ENCODE measurements around the gene UNC5B. TPM values are rescaled to one million over a fixed set of nuclear protein-coding genes. Genes with fewer than 3 reads are reported as not detected.

The UNC5B gene
- total RNA-seq, 1 donor from 2014 or later, result 3.9 TPM

- DNase-seq, result no peak
These were observed 43.1 kb downstream of the UNC5B start for GRCh38 chr10:71255550-71255807.

GRCh38 chr10:71255808-71256660 lies 43.7 kb downstream of the UNC5B start:
- DNase-seq, result peak; percentile 26

GRCh38 chr10:71256661-71257318 lies 44.4 kb downstream of the UNC5B start:
- DNase-seq, result no peak

- DNase-seq, result no peak
These were observed 45.1 kb downstream of the UNC5B start for GRCh38 chr10:71257319-71257997.

- no peak for DNase-seq
These were observed 45.7 kb downstream of the UNC5B start for GRCh38 chr10:71258046-71258445.

- DNase-seq, result no peak
These were observed 46.2 kb downstream of the UNC5B start for GRCh38 chr10:71258446-71259145.

- DNase-seq, result no peak
These were observed 46.9 kb downstream of the UNC5B start for GRCh38 chr10:71259282-71259681.

- no peak for DNase-seq
These were observed 47.6 kb downstream of the UNC5B start for GRCh38 chr10:71259815-71260501.

GRCh38 chr10:71260622-71261325 lies 48.4 kb downstream of the UNC5B start:
- DNase-seq, result peak; percentile 76

GRCh38 chr10:71262027-71262426 lies 49.7 kb downstream of the UNC5B start:
- no peak for DNase-seq

- no peak for DNase-seq
These were observed 50.4 kb downstream of the UNC5B start for GRCh38 chr10:71262817-71263216.

GRCh38 chr10:71263376-71263775 lies 51.0 kb downstream of the UNC5B start:
- DNase-seq, result no peak

- no peak for DNase-seq
These were observed 52.2 kb downstream of the UNC5B start for GRCh38 chr10:71264345-71265200.

GRCh38 chr10:71265201-71265575 lies 52.8 kb downstream of the UNC5B start:
- DNase-seq, result no peak

- DNase-seq, result no peak
These were observed 53.3 kb downstream of the UNC5B start for GRCh38 chr10:71265618-71266146.

GRCh38 chr10:71266147-71266917 lies 54.0 kb downstream of the UNC5B start:
- no peak for DNase-seq

- DNase-seq, result no peak
These were observed 54.6 kb downstream of the UNC5B start for GRCh38 chr10:71266918-71267442.

GRCh38 chr10:71267508-71268240 lies 55.3 kb downstream of the UNC5B start:
- no peak for DNase-seq
